HEK293 (cell line): Measurements from ENCODE around the gene KLHL36.

ENCODE experiments used
- CTCF ChIA-PET: fragments of 350-600 bp; formaldehyde crosslinking; extraction: SDS; loops from one replicate; lab custom pipeline; 2021; ENCODE audit warnings: antibody characterized with exemption; lab: Yijun Ruan, JAX
- POLR2A ChIA-PET: fragments of 300-600 bp; formaldehyde crosslinking; extraction: SDS; loops from one replicate; lab custom pipeline; 2020; ENCODE audit warnings: antibody characterized with exemption, inconsistent platforms; lab: Yijun Ruan, JAX
- H3K27ac ChIP-seq: fragments of 200-500 bp; sonication (Bioruptor generic); 2 replicates; pipeline ENCODE4 v1.5.1; 2014; ENCODE audit warnings: low read depth, low read length, control low read depth, inconsistent platforms; ENCODE audit errors: extremely low read depth
- H3K36me3 ChIP-seq, 2 experiments: fragments of 200-500 bp in 1 of 2; sonication (Bioruptor generic) in 1 of 2; 1 replicate in 1 of 2; 2 replicates in 1 of 2; pipeline ENCODE4 v1.5.1; 2014 to 2017; ENCODE audit warnings: inconsistent platforms in 2 of 2, low read length in 2 of 2; ENCODE audit not compliant: control insufficient read depth in 2 of 2, insufficient read depth in 1 of 2
- H3K4me1 ChIP-seq: fragments of 200-500 bp; sonication (Bioruptor generic); 2 replicates; pipeline ENCODE4 v1.5.1; 2014; ENCODE audit warnings: mild to moderate bottlenecking, low read length, inconsistent platforms; ENCODE audit not compliant: control insufficient read depth, insufficient read depth
- H3K4me3 ChIP-seq: 2 replicates; pipeline ENCODE4 v1.5.1; 2011; ENCODE audit warnings: low read depth, mild to moderate bottlenecking, control low read depth, low read length, moderate library complexity
- H3K9me3 ChIP-seq: fragments of 200-500 bp; sonication (Bioruptor generic); 2 replicates; pipeline ENCODE4 v1.5.1; 2014; ENCODE audit warnings: low read depth, low read length, inconsistent platforms; ENCODE audit not compliant: control insufficient read depth, insufficient read depth
- EGR2 ChIP-seq: fragments of 450-650 bp; formaldehyde crosslinking; IDR thresholded peaks from 2 replicates; pipeline ENCODE4 v1.5.1; 2016; ENCODE audit warnings: low read depth, missing biosample characterization, missing genetic modification characterization
- GLIS2 ChIP-seq: fragments of 450-650 bp; formaldehyde crosslinking; IDR thresholded peaks from 2 replicates; pipeline ENCODE4 v1.5.1; 2016; ENCODE audit warnings: missing biosample characterization, missing genetic modification characterization
- HOXC10 ChIP-seq: sonication (generic); formaldehyde crosslinking; IDR thresholded peaks from 2 replicates; pipeline ENCODE4 v1.8.1; 2023; ENCODE audit warnings: mild to moderate bottlenecking, missing genetic modification reagents
- KLF16 ChIP-seq: fragments of 450-650 bp; formaldehyde crosslinking; IDR thresholded peaks from 2 replicates; pipeline ENCODE4 v1.5.1; 2017; ENCODE audit warnings: missing biosample characterization, missing genetic modification characterization
- SP3 ChIP-seq: fragments of 450-650 bp; formaldehyde crosslinking; IDR thresholded peaks from 2 replicates; pipeline ENCODE4 v1.5.1; 2016; ENCODE audit warnings: missing biosample characterization, missing genetic modification characterization
- TCF7L2 ChIP-seq: IDR thresholded peaks from 2 replicates; pipeline ENCODE4 v1.6.1; 2011; ENCODE audit warnings: low read depth, mild to moderate bottlenecking, inconsistent platforms, low read length, moderate library complexity, borderline replicate concordance
- WT1 ChIP-seq: fragments of 450-650 bp; formaldehyde crosslinking; IDR thresholded peaks from 2 replicates; pipeline ENCODE4 v1.5.1; 2016; ENCODE audit warnings: missing biosample characterization, missing genetic modification characterization
- ZBTB17 ChIP-seq: fragments of 450-650 bp; formaldehyde crosslinking; IDR thresholded peaks from 2 replicates; pipeline ENCODE4 v1.5.1; 2016; ENCODE audit warnings: missing biosample characterization, missing genetic modification characterization
- ZFP37 ChIP-seq: fragments of 450-650 bp; formaldehyde crosslinking; IDR thresholded peaks from 2 replicates; pipeline ENCODE4 v1.5.1; 2016; ENCODE audit warnings: missing biosample characterization, missing genetic modification characterization
- ZNF121 ChIP-seq: fragments of 450-650 bp; formaldehyde crosslinking; IDR thresholded peaks from 2 replicates; pipeline ENCODE4 v1.5.1; 2016; ENCODE audit warnings: missing biosample characterization, missing genetic modification characterization
- ZNF223 ChIP-seq: fragments of 450-650 bp; formaldehyde crosslinking; IDR thresholded peaks from 2 replicates; pipeline ENCODE4 v1.5.1; 2016; ENCODE audit warnings: missing biosample characterization, missing genetic modification characterization
- ZNF341 ChIP-seq: fragments of 450-650 bp; formaldehyde crosslinking; IDR thresholded peaks from 2 replicates; pipeline ENCODE4; 2016; ENCODE audit warnings: low read depth, missing biosample characterization, missing genetic modification characterization
- ZNF366 ChIP-seq: fragments of 450-650 bp; formaldehyde crosslinking; conservative IDR thresholded peaks from 2 replicates; pipeline ENCODE4 v1.5.1; 2016; ENCODE audit warnings: missing biosample characterization, missing genetic modification characterization
- ZNF391 ChIP-seq: fragments of 450-650 bp; formaldehyde crosslinking; IDR thresholded peaks from 2 replicates; pipeline ENCODE4 v1.5.1; 2016; ENCODE audit warnings: low read depth, missing biosample characterization, missing genetic modification characterization, borderline replicate concordance
- ZNF600 ChIP-seq: fragments of 450-650 bp; formaldehyde crosslinking; IDR thresholded peaks from 2 replicates; pipeline ENCODE4 v1.5.1; 2016; ENCODE audit warnings: missing biosample characterization, missing genetic modification characterization
- ZNF670 ChIP-seq: fragments of 450-650 bp; formaldehyde crosslinking; IDR thresholded peaks from 2 replicates; pipeline ENCODE4 v1.5.1; 2016; ENCODE audit warnings: missing biosample characterization, missing genetic modification characterization, low read depth
- ZNF677 ChIP-seq: fragments of 450-650 bp; IDR thresholded peaks from 2 replicates; pipeline ENCODE4 v1.5.0; 2018; ENCODE audit warnings: missing biosample characterization, mild to moderate bottlenecking, missing genetic modification characterization, moderate library complexity
- ZNF747 ChIP-seq: fragments of 450-650 bp; formaldehyde crosslinking; IDR thresholded peaks from 2 replicates; pipeline ENCODE4 v1.5.1; 2016; ENCODE audit warnings: missing biosample characterization, missing genetic modification characterization
- TF ChIP-seq, protein P1 (sequence below): fragments of 450-650 bp; formaldehyde crosslinking; conservative IDR thresholded peaks from 2 replicates; pipeline ENCODE4 v1.5.1; 2016; ENCODE audit warnings: low read depth, missing biosample characterization, missing genetic modification characterization
- TF ChIP-seq, protein P2 (sequence below): fragments of 450-650 bp; formaldehyde crosslinking; IDR thresholded peaks from 2 replicates; pipeline ENCODE4 v1.5.1; 2016; ENCODE audit warnings: missing biosample characterization, missing genetic modification characterization
- TF ChIP-seq, protein P3 (sequence below): fragments of 450-650 bp; formaldehyde crosslinking; optimal IDR thresholded peaks from 2 replicates; pipeline ENCODE3; 2016; ENCODE audit warnings: missing biosample characterization, mild to moderate bottlenecking, missing genetic modification characterization
- TF ChIP-seq, protein P4 (sequence below): fragments of 450-650 bp; formaldehyde crosslinking; IDR thresholded peaks from 2 replicates; pipeline ENCODE4 v1.5.1; 2016; ENCODE audit warnings: missing biosample characterization, missing genetic modification characterization

The KLHL36 gene

DNA sequence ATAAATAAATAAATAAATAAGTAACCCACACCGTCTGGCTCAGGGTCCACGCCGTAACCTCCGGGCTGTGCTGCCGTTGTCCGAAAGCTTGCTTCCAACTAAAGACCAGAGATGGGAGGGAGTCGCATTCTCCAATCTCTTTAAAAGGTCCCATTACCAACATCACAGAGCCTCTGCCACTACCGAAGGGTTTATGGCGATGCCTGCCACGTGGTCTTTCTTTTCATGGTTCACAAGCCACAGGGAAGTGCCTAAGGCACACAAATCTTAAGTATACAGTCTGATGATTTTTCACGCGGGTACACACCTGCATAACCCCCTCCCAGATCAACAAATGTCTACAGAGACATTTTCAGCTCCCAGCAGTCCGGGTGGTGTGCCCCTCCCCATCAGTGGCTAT lies 31.8 kb upstream of the KLHL36 start (continued):
- TF ChIP-seq, protein P1, sequence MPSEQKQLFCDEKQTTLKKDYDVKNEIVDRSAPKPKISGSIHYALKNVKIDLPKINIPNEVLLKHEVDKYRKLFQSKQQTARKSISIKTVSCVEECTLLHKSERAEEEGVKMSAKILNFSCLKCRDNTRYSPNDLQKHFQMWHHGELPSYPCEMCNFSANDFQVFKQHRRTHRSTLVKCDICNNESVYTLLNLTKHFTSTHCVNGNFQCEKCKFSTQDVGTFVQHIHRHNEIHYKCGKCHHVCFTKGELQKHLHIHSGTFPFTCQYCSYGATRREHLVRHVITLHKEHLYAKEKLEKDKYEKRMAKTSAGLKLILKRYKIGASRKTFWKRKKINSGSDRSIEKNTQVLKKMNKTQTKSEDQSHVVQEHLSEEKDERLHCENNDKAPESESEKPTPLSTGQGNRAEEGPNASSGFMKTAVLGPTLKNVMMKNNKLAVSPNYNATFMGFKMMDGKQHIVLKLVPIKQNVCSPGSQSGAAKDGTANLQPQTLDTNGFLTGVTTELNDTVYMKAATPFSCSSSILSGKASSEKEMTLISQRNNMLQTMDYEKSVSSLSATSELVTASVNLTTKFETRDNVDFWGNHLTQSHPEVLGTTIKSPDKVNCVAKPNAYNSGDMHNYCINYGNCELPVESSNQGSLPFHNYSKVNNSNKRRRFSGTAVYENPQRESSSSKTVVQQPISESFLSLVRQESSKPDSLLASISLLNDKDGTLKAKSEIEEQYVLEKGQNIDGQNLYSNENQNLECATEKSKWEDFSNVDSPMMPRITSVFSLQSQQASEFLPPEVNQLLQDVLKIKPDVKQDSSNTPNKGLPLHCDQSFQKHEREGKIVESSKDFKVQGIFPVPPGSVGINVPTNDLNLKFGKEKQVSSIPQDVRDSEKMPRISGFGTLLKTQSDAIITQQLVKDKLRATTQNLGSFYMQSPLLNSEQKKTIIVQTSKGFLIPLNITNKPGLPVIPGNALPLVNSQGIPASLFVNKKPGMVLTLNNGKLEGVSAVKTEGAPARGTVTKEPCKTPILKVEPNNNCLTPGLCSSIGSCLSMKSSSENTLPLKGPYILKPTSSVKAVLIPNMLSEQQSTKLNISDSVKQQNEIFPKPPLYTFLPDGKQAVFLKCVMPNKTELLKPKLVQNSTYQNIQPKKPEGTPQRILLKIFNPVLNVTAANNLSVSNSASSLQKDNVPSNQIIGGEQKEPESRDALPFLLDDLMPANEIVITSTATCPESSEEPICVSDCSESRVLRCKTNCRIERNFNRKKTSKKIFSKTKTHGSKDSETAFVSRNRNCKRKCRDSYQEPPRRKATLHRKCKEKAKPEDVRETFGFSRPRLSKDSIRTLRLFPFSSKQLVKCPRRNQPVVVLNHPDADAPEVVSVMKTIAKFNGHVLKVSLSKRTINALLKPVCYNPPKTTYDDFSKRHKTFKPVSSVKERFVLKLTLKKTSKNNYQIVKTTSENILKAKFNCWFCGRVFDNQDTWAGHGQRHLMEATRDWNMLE (tag by site-specific recombination) = no peak
- TF ChIP-seq, protein P2, sequence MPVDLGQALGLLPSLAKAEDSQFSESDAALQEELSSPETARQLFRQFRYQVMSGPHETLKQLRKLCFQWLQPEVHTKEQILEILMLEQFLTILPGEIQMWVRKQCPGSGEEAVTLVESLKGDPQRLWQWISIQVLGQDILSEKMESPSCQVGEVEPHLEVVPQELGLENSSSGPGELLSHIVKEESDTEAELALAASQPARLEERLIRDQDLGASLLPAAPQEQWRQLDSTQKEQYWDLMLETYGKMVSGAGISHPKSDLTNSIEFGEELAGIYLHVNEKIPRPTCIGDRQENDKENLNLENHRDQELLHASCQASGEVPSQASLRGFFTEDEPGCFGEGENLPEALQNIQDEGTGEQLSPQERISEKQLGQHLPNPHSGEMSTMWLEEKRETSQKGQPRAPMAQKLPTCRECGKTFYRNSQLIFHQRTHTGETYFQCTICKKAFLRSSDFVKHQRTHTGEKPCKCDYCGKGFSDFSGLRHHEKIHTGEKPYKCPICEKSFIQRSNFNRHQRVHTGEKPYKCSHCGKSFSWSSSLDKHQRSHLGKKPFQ (tag by site-specific recombination) = 0 out of 2 replicates have a peak, but pooled peaks have one; percentile 37

DNA sequence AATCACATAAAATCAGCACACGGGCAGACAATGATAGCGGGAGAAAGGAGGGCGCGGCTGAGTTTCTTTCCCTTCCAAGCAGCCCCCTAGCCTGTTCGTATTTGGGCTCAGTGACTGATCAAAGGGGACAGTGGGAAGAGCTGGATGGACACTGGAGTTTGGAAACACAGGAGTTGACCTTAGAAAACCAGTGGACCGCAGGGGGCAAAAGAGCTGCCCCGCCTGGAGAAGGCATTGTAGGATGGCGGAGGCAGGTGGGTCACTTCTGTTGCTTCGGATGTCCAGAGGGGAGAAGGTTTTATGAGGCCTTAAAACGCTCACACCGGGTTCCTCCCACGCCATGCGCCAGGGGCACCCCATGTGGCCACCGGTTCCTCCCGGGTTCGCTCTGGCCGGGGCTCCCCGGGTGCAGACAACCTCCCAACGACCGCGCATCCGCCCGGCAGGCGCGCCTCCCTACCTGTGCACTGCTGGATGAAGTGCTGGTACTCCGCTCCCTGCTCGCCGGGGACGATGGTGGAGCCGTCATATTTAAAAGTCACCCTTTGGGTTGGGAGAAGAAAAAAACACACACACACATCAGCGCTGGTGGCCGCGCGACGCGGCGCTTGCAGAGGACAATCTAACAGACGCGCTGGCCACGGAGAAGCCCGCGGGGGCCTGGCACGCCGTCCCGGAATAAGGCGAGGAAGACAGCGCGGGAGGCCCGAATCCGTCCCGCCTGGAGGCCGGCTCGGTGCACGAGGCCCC lies 31.1 kb upstream of the KLHL36 start:
- ChIA-PET POLR2A (no interaction called here), CTCF (no interaction called here)
- Histone ChIP-seq H3K27ac (no peak overlapping the region; the same call in 1 of the 2 replicates), H3K9me3 (no peaks in the 10 kb centered on the region), H3K36me3 (peaks cover 0 to 15% of the 10 kb centered on the region in 2 experiments; a peak in 1 of 3 replicates), H3K4me1 (peaks cover 4% of the 10 kb centered on the region; the same call in 1 of the 2 replicates), H3K4me3 (peak overlapping the region; percentile 47)
- no peak for TF ChIP-seq ZNF366 (tag by site-specific recombination)
- TF ChIP-seq ZNF391 (tag by site-specific recombination) = no peak
- TF ChIP-seq, protein P3, sequence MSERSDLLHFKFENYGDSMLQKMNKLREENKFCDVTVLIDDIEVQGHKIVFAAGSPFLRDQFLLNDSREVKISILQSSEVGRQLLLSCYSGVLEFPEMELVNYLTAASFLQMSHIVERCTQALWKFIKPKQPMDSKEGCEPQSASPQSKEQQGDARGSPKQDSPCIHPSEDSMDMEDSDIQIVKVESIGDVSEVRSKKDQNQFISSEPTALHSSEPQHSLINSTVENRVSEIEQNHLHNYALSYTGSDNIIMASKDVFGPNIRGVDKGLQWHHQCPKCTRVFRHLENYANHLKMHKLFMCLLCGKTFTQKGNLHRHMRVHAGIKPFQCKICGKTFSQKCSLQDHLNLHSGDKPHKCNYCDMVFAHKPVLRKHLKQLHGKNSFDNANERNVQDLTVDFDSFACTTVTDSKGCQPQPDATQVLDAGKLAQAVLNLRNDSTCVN (tag by site-specific recombination) = peak; percentile 91
- TF ChIP-seq WT1 (tag by site-specific recombination) = peak; percentile 31; the same call in 1 of the 2 replicates
- no peak for TF ChIP-seq ZNF121 (tag by site-specific recombination)
- 0 out of 2 replicates have a peak, but pooled peaks have one; percentile 5 for TF ChIP-seq EGR2 (tag by site-specific recombination)
- TF ChIP-seq ZNF747 (tag by site-specific recombination) = no peak
- peak; percentile 32; the same call in 1 of the 2 replicates for TF ChIP-seq KLF16 (tag by site-specific recombination)
- TF ChIP-seq SP3 (tag by site-specific recombination) = no peak
- TF ChIP-seq TCF7L2 = no peak
- TF ChIP-seq, protein P4, sequence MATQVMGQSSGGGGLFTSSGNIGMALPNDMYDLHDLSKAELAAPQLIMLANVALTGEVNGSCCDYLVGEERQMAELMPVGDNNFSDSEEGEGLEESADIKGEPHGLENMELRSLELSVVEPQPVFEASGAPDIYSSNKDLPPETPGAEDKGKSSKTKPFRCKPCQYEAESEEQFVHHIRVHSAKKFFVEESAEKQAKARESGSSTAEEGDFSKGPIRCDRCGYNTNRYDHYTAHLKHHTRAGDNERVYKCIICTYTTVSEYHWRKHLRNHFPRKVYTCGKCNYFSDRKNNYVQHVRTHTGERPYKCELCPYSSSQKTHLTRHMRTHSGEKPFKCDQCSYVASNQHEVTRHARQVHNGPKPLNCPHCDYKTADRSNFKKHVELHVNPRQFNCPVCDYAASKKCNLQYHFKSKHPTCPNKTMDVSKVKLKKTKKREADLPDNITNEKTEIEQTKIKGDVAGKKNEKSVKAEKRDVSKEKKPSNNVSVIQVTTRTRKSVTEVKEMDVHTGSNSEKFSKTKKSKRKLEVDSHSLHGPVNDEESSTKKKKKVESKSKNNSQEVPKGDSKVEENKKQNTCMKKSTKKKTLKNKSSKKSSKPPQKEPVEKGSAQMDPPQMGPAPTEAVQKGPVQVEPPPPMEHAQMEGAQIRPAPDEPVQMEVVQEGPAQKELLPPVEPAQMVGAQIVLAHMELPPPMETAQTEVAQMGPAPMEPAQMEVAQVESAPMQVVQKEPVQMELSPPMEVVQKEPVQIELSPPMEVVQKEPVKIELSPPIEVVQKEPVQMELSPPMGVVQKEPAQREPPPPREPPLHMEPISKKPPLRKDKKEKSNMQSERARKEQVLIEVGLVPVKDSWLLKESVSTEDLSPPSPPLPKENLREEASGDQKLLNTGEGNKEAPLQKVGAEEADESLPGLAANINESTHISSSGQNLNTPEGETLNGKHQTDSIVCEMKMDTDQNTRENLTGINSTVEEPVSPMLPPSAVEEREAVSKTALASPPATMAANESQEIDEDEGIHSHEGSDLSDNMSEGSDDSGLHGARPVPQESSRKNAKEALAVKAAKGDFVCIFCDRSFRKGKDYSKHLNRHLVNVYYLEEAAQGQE (tag by site-specific recombination) = no peak
- TF ChIP-seq ZNF677 (tag by site-specific recombination) = no peak
- TF ChIP-seq ZNF223 = no peak
- no peak for TF ChIP-seq ZNF670
- TF ChIP-seq ZBTB17 = no peak
- no peak for TF ChIP-seq ZFP37 (tag by site-specific recombination)
- TF ChIP-seq GLIS2 (tag by site-specific recombination) = peak; percentile 64
- TF ChIP-seq ZNF600 (tag by site-specific recombination) = peak; percentile 62; the same call in 1 of the 2 replicates
- TF ChIP-seq HOXC10 (CRISPR knock-in tag) = 0 out of 2 replicates have a peak, but pooled peaks have one; percentile 45
- peak; percentile 85 for TF ChIP-seq ZNF341 (tag by site-specific recombination)
